Retina (tissue), 1 donor: ENCODE results near the gene FAT1.

Source experiments
- DNase-seq: peaks from one replicate; pipeline ENCODE4 v3.0.0-alpha.2; 2016

The FAT1 gene

GRCh38 chr4:186604124-186604807 lies 119.4 kb downstream of the FAT1 start:
- no peak for DNase-seq

- DNase-seq = no peak
Measured at GRCh38 chr4:186602978-186603377, 120.7 kb downstream of the FAT1 start.

GRCh38 chr4:186599483-186599882 lies 124.2 kb downstream of the FAT1 start:
- DNase-seq = no peak

- DNase-seq = no peak
Measured at GRCh38 chr4:186598686-186599085, 125.0 kb downstream of the FAT1 start.

- no peak for DNase-seq
Measured at GRCh38 chr4:186596850-186597390, 126.7 kb downstream of the FAT1 start.

GRCh38 chr4:186596346-186596745 lies 127.3 kb downstream of the FAT1 start:
- DNase-seq = no peak

- DNase-seq = no peak
Measured at GRCh38 chr4:186593587-186593973, 130.1 kb downstream of the FAT1 start.

- DNase-seq = no peak
Measured at GRCh38 chr4:186592966-186593586, 130.6 kb downstream of the FAT1 start.

GRCh38 chr4:186592445-186592844 lies 131.2 kb downstream of the FAT1 start:
- DNase-seq = no peak

- DNase-seq = no peak
Measured at GRCh38 chr4:186591651-186592050, 132.0 kb downstream of the FAT1 start.

- no peak for DNase-seq
Measured at GRCh38 chr4:186588503-186588902, 135.2 kb downstream of the FAT1 start.

GRCh38 chr4:186587416-186588018 lies 136.1 kb downstream of the FAT1 start:
- peak; percentile 69 for DNase-seq

GRCh38 chr4:186586205-186586604 lies 137.5 kb downstream of the FAT1 start:
- DNase-seq = no peak

GRCh38 chr4:186584912-186585311 lies 138.7 kb downstream of the FAT1 start:
- peak; percentile 33 for DNase-seq

GRCh38 chr4:186581421-186581820 lies 142.2 kb downstream of the FAT1 start:
- no peak for DNase-seq

GRCh38 chr4:186580669-186581068 lies 143.0 kb downstream of the FAT1 start:
- no peak for DNase-seq

GRCh38 chr4:186570193-186570996 lies 153.3 kb downstream of the FAT1 start:
- peak; percentile 80 for DNase-seq

- no peak for DNase-seq
Measured at GRCh38 chr4:186569533-186570192, 154.0 kb downstream of the FAT1 start.

GRCh38 chr4:186566068-186566467 lies 157.6 kb downstream of the FAT1 start:
- no peak for DNase-seq

GRCh38 chr4:186563761-186564160 lies 159.9 kb downstream of the FAT1 start:
- DNase-seq = no peak

GRCh38 chr4:186561748-186562147 lies 161.9 kb downstream of the FAT1 start:
- no peak for DNase-seq

- no peak for DNase-seq
Measured at GRCh38 chr4:186560647-186561046, 163.0 kb downstream of the FAT1 start.

GRCh38 chr4:186557486-186557885 lies 166.2 kb downstream of the FAT1 start:
- DNase-seq = no peak
